GM21717 (cell line): ENCODE results near the gene FUBP3.
"Not testable (repeated sequence)": the region's sequence is repeated elsewhere in the genome, so short reads cannot be mapped to it uniquely, and the experiment has no call there.

ENCODE experiments used
- ATAC-seq: cut with Tn5 transposase; IDR thresholded peaks from one replicate; pipeline ENCODE4 v1.9.1; 2021; ENCODE audit warnings: mild to moderate bottlenecking, moderate library complexity; ENCODE audit not compliant: unreplicated experiment

Gene FUBP3

GRCh38 chr9:130555968-130556367 is 23.4 kb upstream of the FUBP3 start:
- no peak for ATAC-seq

DNA sequence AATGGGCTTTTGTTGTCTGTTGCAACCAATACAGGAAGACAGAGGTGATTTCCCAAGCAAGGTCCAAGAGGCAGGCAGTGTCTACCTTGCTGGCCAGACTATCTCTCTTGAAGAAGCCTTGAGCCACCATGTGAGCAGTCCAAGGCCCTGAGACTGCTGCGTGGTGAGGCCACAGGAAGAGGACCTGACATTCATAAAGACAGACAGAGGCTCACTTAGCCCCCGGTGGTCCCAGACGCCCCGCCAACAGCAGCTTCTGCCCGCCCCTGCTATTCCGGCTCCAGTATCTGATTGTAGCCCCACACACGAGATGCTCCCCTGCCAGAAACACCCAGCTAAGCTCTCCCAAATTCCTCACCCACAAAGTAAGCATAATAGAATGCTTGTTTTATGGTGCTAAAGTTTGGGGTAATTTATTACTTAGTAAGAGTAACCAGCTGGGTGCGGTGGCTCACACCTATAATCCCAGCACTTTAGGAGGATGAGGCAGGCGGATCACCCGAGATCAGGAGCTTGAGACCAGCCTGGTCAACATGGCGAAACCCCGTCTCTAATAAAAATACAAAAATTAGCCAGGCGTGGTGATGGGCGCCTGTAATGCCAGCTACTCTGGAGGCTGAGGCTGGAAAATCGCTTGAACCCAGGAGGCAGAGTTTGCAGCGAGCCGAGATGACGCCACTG is 22.8 kb upstream of the FUBP3 start:
- ATAC-seq = no peak

- no peak for ATAC-seq
Observed at GRCh38 chr9:130557077-130557468, 22.3 kb upstream of the FUBP3 start.

DNA sequence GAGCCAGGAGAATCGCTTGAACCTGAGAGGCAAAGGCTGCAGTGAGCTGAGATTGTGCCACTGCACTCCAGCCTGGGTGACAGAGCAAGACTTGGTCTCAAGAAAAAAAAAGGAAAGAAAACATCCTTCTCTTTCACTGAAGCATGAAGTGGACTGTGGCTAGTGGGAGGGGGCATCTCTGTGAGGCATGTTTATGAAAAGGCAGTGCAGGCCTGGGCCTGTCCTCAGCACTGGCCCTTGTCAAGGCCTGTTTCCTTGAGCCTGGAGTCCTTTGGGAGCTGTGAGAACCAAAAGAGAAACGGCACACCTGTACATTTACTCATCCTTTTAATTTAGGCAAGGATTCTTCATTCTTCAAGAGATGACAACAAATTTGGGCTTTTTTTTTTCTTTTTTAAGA is 18.3 kb upstream of the FUBP3 start:
- no peak for ATAC-seq

- ATAC-seq = not testable (repeated sequence)
Observed at GRCh38 chr9:130562525-130562924, 16.9 kb upstream of the FUBP3 start.

- ATAC-seq = no peak
Observed at GRCh38 chr9:130563797-130564196, 15.6 kb upstream of the FUBP3 start.

DNA sequence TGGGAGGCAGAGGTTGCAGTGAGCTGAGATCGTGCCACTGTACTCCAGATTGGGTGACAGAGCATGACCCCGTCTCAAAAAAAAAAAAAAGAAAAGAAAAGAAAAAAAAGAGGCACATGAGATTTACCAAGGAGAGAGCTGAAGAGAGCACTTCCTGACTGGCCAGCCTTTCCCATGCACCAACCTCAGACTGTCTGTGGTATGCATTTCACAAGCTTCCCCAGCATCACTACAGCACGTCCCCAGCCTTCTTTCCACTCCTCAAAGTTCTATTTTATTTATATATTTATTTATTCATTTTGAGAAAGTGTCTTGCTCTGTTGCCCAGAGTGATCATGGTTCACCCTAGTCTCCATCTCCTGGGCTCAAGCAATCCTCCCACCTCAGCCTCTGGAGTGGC is 13.6 kb upstream of the FUBP3 start:
- no peak for ATAC-seq

DNA sequence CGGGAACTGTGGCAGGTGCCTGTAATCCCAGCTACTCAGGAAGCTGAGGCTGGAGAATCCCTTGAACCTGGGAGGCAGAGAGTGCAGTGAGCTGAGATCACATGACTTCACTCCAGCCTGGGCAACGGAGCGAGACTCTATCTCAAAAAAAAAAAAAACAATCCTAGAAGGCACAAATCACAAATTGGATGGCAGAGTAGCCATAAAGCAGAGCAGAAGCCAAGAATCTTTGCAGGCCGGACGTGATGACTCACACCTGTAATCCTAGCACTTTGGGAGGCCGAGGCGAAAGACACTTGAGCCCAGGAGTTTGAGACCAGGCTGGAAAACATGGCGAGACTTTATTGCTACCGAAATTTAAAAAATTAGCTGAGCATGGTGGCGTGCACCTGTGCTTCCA is 9.2 kb upstream of the FUBP3 start:
- ATAC-seq = no peak

DNA sequence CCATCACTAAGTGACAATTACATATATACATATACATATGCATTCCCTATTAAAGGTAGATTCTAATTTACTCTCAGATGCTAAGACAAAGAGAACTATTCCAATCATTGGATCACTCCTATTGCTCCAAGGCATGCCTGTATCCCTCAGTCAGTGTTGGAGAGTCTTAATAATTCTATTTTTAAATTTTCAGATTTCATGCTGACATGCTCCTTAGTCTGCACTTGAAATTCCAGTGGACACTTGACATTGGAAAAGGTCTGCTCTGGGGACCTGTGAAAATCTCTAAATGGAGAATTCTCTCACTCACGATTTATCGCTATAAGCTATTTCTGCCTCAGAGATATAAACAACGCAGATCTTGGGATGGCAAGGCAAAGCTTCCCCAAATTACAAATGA is 3.9 kb upstream of the FUBP3 start:
- ATAC-seq = no peak

- no peak for ATAC-seq
Observed at GRCh38 chr9:130576176-130576575, 3.2 kb upstream of the FUBP3 start.

DNA sequence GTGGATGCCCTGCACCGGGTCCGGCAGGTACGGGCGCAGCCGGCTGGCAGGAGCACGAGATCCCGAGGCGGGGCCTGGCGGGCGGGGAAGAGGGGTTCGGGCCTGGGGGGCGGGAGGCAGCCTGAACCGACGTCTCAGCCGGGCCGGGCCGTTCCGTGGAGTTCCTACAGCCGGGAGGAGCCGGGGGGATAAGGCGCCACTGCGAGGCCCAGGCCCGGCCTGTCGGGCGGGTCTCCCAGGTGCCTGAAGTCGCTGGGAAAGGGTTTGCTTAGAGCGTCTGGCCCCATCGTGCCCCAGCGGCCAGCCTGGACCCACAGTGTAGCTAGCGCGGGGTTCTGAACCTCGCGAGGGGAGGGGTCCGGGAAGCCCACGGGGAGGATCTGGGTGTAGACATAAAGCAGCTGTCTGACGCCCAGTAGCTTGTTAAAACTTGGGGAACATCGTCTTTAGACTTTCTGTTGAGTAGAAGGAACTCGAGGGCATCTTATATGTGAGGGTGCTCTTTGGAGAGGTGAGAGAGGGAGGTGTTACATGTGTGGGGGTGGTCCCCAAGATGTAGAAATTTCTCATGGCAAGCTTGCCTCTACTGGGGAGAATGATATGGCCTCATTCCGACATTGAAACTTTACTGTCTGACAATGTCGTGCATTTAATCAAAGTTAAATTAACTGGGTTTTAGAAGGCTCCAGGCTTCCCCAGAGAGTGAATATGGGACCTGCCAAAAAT is 524 bp downstream of the FUBP3 start:
- peak; percentile 37 for ATAC-seq

DNA sequence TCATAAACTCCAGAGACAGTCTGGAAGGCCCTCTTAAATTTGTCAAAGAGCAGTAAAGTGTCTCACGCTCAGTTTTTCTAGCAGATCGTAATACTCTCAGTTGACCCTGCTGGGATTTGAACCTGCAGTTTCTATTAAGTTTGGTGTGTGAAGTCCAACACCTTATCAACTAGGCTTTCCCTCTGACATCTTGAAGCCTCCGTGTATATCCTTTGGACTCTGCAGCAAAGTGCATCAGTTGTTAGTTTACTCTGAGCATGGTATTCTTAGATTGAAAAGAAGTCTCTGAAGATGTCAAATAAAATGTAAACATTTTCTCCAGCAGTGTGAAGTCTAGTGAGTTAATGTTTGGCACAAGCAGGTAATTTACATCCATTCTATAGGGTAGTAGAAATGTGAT is 2.4 kb downstream of the FUBP3 start:
- no peak for ATAC-seq

DNA sequence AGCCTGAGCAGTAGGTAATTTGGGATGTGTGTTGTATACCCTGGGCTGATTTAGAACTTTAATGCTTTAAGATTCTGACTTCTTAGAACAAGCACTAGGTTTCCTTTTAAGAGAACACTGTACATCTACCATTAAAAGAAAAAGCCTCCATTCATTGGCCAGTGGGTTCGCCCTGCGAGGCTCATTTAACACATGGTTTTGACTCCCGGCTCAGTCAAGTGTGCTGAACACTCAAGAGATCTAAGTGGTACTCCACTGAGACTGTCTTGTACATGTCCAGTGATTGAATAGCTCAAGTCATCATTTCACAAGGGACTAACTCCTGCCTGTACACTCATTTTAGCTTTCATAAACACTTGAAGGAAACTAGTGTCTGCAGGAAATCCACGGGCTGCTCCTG is 3.9 kb downstream of the FUBP3 start:
- no peak for ATAC-seq

- no peak for ATAC-seq
Observed at GRCh38 chr9:130587921-130588320, 8.5 kb downstream of the FUBP3 start.

- ATAC-seq = no peak
Observed at GRCh38 chr9:130588416-130588815, 9.0 kb downstream of the FUBP3 start.

- no peak for ATAC-seq
Observed at GRCh38 chr9:130589754-130590153, 10.4 kb downstream of the FUBP3 start.

GRCh38 chr9:130590305-130590704 is 10.9 kb downstream of the FUBP3 start:
- ATAC-seq = no peak

DNA sequence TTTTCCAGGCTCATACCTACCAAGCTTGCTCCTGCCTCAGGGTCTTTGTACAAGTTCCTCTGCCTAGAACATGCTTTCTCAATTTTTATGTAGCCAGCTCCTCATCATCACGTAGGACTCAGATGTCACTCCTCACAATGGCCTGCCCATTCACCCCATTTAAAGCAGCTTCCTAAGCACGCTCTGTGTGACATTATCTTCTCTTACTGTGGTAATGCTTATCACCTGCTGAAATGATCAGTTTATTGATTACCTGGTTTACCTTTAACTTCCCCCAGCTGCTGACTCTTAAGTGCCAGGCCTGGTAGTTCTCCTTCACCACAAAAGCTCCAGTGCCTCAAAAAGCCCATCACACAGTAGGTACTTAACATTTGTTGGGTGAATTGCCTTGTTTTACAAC is 13.6 kb downstream of the FUBP3 start:
- no peak for ATAC-seq

- ATAC-seq = no peak
Observed at GRCh38 chr9:130597228-130597627, 17.9 kb downstream of the FUBP3 start.

DNA sequence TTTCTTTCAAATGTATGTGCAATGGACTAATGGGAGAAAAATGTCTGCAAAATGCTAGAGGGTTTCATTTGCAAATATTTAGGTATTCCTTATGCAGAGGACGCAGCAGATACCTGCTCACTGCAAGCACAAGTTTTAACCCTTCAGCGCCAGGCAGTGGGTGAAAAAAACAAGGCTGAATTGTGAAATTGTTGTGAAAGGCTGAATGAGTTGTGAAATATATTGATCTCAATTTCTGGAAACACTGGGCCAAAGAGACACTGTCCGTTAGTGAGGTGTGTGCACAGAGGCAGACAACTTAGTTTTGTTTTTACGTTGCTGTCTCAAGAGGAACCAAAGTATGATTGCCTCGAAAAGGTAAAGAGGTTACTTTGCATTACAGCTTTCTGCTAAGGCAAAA is 18.8 kb downstream of the FUBP3 start:
- no peak for ATAC-seq

DNA sequence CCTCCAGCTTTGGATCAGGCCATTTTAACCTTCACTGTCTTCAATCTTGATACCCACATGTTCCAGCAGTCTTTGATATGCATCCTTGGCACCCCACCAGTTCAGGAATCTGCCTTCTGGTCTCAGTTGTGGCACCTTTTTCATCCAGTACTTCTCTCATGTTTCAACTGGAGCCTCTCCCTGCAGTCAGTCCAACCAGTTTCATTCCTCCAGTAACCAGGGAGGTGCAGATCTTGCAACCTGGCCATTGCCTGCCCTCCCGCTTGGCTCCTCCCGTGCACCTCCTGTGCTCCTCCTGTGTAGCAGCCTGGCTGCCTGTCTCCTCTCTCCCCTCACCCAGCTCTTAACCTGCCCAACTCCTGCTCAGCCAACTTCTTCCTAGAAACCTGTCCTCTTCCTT is 20.2 kb downstream of the FUBP3 start:
- no peak for ATAC-seq

DNA sequence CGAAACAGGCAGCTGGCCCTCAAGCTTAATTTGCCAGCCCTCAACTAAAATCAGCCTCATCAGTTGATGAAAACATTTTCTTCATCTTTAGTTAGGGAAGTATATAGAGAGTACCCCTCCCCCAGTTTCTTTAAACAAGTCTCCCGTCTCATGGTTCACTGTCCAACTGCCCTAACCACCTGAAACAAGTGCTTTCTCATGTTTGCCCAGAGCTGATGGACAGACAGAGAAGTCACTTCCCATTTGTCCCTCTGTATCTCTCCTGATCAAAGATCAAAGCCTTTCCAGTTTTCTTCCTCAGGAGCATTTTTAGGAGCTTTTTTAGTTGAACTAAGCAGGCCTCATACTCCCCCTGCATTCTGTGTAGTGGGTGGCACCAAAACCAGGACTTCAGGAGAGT is 21.7 kb downstream of the FUBP3 start:
- ATAC-seq = no peak

- ATAC-seq = no peak
Observed at GRCh38 chr9:130604295-130604694, 24.9 kb downstream of the FUBP3 start.
